Brain microvascular endothelial cell (primary cell): ENCODE results near the gene RFX4.
"Not testable (repeated sequence)": the region's sequence is repeated elsewhere in the genome, so short reads cannot be mapped to it uniquely, and the experiment has no call there.

Experiments
- DNase-seq: peaks from one replicate; pipeline ENCODE4 v3.0.0-alpha.2; 2020
- H3K27ac ChIP-seq: fragments of 250-450 bp; sonication (Bioruptor Pico); 2 replicates; pipeline ENCODE4 v1.5.1; 2020; ENCODE audit warnings: mild to moderate bottlenecking, moderate library complexity
- H3K27me3 ChIP-seq: fragments of 250-450 bp; sonication (Bioruptor Pico); replicated peaks from 2 replicates; pipeline ENCODE4 v1.5.1; 2020; ENCODE audit warnings: mild to moderate bottlenecking
- H3K36me3 ChIP-seq: fragments of 250-450 bp; sonication (Bioruptor Pico); replicated peaks from 2 replicates; pipeline ENCODE4 v1.5.1; 2020; ENCODE audit warnings: mild to moderate bottlenecking
- H3K4me3 ChIP-seq: 2 replicates; pipeline ENCODE4 v1.5.1; 2011; ENCODE audit warnings: low read depth, mild to moderate bottlenecking, control low read depth, low read length, moderate library complexity
- in situ Hi-C: cut with HindIII; loops from 2 replicates; pipeline ENCODE4 v1.10.0; 2017; ENCODE audit warnings: low sequenced_read_pairs, low pct_ligation_motif_present
- TF ChIP-seq, protein P1 (sequence below): IDR thresholded peaks from 2 replicates; pipeline ENCODE4 v1.5.1; 2011; ENCODE audit warnings: low read depth, mild to moderate bottlenecking, moderate library complexity, low read length, control low read depth, inconsistent platforms; ENCODE audit errors: missing control alignments

The RFX4 gene

DNA sequence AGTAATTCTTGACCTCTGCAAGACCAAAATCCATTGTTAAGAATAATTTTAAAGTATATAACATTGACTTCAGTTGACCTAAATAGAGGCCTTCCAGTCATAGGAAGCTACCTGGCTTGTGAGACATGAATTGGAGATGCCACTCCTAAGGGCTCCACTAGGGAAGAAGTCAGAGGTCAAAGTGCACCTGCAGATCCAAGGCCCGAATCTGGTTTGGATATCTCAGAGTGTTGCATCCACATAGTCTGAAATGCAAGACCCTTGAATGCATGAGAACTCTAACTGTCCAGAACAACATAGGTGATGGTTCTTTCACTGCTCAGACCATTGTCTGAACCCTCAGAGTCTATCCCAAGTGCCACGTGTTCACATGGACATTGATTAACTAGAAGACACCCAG lies 22.4 kb downstream of the RFX4 start:
- no peaks in the 10 kb centered on the region for H3K36me3 ChIP-seq
- no peak overlapping the region for H3K4me3 ChIP-seq
- no peaks in the 10 kb centered on the region for H3K27me3 ChIP-seq
- H3K27ac ChIP-seq = no peak overlapping the region
- in situ Hi-C loops = no loop called here
- TF ChIP-seq, protein P1, sequence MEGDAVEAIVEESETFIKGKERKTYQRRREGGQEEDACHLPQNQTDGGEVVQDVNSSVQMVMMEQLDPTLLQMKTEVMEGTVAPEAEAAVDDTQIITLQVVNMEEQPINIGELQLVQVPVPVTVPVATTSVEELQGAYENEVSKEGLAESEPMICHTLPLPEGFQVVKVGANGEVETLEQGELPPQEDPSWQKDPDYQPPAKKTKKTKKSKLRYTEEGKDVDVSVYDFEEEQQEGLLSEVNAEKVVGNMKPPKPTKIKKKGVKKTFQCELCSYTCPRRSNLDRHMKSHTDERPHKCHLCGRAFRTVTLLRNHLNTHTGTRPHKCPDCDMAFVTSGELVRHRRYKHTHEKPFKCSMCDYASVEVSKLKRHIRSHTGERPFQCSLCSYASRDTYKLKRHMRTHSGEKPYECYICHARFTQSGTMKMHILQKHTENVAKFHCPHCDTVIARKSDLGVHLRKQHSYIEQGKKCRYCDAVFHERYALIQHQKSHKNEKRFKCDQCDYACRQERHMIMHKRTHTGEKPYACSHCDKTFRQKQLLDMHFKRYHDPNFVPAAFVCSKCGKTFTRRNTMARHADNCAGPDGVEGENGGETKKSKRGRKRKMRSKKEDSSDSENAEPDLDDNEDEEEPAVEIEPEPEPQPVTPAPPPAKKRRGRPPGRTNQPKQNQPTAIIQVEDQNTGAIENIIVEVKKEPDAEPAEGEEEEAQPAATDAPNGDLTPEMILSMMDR = no peak
- no peak for DNase-seq

DNA sequence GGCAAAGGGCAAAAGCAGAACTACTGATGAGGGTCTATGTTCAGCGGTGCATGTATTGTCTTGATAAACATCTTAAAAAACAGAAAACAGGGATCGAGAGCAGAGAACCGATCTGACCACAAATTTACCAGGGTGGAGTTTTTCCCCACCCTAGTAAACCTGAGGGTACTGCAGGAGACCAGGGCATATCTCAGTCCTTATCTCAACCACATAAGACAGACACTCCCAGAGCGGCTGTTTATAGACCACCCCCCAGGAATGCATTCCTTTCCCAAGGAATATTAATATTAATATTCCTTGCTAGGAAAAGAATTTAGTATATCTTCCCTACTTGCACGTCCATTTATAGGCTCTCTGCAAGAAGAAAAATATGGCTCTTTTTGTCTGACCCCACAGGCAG lies 37.8 kb downstream of the RFX4 start:
- H3K4me3 ChIP-seq, H3K27me3 ChIP-seq, DNase-seq, H3K36me3 ChIP-seq, in situ Hi-C loops, H3K27ac ChIP-seq: not testable (repeated sequence)

DNA sequence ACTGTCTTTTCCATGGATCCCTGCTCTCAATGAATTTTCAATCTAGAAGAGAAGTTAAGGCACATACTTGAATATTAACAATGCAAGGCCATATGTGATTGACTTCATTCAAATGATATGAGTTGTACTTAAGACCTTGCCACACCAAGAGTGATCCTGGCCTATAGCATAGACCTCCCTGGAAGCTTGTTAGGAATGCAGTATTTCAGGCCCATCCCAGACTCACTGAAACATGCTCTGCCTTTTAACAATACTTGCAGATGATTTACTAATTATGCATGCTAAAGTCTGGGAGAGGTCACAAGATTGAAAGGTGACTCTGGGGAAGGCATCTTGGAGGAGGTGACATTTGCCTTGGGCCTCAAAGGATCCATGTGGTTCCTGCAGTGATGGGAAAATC lies 43.2 kb downstream of the RFX4 start:
- H3K36me3 ChIP-seq = no peaks in the 10 kb centered on the region
- no peaks in the 10 kb centered on the region for H3K27me3 ChIP-seq
- in situ Hi-C loops = no loop called here
- DNase-seq = no peak
- H3K4me3 ChIP-seq = no peak overlapping the region
- TF ChIP-seq, protein P1 = no peak
- H3K27ac ChIP-seq = no peak overlapping the region

DNA sequence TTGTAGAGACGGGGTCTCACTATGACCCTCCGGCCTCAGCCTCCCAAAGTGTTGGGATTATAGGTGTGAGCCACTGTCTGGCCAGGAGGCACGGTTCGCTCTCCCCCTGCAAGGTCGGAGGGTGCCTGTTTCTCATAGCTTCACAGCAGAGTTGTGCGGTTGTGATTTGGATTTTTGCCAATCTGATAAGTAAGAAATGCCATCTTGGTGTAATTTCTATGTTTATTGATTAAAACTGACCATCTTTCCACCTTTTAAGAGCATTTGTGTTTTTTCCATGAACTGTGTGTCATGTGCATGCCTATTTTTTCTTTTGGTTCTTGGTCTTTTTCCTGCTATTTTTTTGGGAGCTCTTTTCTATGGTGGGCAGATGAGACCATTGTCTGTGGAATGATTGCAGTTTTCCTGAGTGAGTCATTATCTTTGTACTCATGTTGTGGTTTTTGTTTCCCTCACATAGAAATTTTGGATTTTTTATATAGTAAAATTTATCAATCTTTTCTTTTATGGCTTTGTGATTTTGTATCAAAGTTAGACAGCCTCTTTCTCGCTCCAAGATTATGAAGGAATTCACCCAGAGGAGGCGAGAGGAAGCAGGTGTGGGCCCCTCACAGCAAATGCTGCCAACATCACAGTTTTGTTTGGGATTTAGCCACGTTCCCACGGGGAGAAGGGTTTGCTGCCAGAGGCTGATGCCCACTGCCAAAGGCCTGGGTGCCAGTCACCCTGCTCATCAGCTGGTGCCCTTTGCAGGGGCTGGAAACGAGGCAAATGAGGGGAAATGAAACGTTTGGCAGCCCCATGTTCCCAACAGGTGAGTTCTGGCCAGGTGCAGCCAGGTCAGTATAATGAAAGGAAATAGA lies 47.2 kb downstream of the RFX4 start:
- TF ChIP-seq, protein P1 = no peak
- H3K27me3 ChIP-seq = no peaks in the 10 kb centered on the region

DNA sequence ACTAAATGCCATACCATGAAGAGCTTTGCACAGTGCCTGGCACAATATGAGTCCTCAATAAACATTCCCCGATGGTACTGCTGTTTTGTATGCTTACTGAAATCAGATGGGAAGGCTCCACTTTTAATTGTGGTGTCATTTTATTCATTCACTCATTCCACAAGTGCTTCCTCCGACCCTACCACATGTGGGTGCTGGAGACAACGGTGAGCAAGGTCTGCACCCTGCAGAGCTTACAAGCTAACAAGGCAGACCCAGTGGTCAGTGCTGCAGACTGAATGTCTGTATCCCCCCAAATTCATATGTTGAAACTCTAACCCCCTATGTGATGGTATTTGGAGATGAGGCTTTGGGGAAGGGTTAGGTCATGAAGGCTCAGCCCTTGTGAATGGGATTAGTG lies 48.3 kb downstream of the RFX4 start:
- Histone ChIP-seq H3K27me3 (no peaks in the 10 kb centered on the region), H3K27ac (no peak overlapping the region), H3K36me3 (no peaks in the 10 kb centered on the region), H3K4me3 (no peak overlapping the region)
- in situ Hi-C loops = no loop called here
- no peak for DNase-seq
- TF ChIP-seq, protein P1 = no peak

More for the DNA sequence above, 47.2 kb downstream of the RFX4 start:
- no peak overlapping the region for H3K27ac ChIP-seq
- in situ Hi-C loops = no loop called here
- H3K36me3 ChIP-seq = no peaks in the 10 kb centered on the region
- peak; percentile 49 for DNase-seq
- no peak overlapping the region for H3K4me3 ChIP-seq

DNA sequence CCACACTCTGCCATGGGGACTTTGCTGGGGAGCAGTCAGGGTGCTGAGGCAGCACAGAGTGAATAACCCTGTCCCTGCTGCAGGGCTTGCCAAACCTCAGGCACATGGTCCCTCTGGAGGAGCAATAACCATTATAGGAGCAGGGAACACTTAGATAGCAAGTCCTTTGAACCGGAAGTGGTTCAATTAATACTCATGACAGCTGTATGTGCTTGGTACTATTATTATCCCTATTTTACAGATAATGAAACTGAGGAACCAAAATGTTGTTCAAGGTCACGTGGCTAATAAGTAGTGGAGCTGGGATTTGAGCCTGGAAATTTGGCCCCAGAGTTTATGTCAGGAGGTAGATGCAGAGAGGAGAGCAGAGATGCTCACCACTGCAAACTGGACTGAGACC lies 49.0 kb downstream of the RFX4 start:
- H3K4me3 ChIP-seq = no peak overlapping the region
- DNase-seq = no peak
- in situ Hi-C loops = no loop called here
- TF ChIP-seq, protein P1 = no peak
- H3K36me3 ChIP-seq = no peaks in the 10 kb centered on the region
- no peak overlapping the region for H3K27ac ChIP-seq
- H3K27me3 ChIP-seq = no peaks in the 10 kb centered on the region
